Measurements from ENCODE around the gene POP4. TPM values are rescaled to one million over a fixed set of nuclear protein-coding genes. Genes with fewer than 3 reads are reported as not detected.

The POP4 gene
- total and polyA plus RNA-seq, 12 donors, result 65.4 to 134 (median 75.5) TPM

DNA sequence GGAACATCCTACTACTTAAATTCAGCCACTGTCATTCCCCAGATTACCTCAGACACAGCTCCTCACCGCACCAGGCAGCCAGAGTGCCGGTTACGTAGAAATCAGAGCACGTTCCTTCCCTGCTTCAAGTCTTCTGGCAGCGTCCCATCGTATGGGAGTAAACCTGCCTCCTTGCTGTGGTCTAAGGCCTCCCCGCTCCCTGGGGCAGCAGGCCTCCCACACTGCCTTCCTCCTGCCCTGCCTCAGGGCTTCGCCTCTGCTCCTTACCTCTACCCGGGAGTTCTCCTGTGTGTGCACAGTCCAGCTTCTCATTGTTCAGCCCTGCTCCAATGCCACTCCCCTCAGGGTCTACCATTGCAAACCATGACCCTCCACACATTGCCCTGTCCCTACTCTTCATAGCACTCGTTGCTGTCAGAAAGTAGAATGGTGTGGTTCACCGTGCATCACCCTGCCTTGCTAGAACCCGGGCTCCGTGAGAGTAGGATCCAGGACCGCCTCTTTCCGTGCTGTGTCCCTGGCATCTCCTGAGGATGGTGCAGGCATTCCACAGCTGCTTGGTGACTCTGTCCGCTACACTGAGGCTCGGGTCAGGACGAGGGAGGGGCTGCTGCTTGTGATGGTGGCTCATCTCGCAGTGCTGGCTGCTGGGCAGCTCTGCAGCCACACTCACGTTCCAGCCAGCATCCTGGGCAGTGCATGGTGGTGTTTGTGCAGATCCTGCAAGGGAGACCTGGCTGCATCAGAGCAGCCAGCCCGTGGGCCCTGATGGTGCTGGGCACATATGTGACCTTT is 6.9 kb downstream of the POP4 start:
- H3K27ac ChIP-seq, result no peak overlapping the region
- DNase-seq, result no peak
- H3K36me3 ChIP-seq (replicated peaks in 1 of 2), result peaks cover 0 to 73% of the 10 kb centered on the region in 2 donors
- no peaks in the 10 kb centered on the region for H3K4me1 ChIP-seq (replicated peaks in 1 of 2)
- TF ChIP-seq, protein P1, sequence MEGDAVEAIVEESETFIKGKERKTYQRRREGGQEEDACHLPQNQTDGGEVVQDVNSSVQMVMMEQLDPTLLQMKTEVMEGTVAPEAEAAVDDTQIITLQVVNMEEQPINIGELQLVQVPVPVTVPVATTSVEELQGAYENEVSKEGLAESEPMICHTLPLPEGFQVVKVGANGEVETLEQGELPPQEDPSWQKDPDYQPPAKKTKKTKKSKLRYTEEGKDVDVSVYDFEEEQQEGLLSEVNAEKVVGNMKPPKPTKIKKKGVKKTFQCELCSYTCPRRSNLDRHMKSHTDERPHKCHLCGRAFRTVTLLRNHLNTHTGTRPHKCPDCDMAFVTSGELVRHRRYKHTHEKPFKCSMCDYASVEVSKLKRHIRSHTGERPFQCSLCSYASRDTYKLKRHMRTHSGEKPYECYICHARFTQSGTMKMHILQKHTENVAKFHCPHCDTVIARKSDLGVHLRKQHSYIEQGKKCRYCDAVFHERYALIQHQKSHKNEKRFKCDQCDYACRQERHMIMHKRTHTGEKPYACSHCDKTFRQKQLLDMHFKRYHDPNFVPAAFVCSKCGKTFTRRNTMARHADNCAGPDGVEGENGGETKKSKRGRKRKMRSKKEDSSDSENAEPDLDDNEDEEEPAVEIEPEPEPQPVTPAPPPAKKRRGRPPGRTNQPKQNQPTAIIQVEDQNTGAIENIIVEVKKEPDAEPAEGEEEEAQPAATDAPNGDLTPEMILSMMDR (IDR thresholded peaks at IDR 0.05), result no peak
- no peak for TF ChIP-seq POLR2A (IDR thresholded peaks at IDR 0.05)
- no peaks in the 10 kb centered on the region for H3K27me3 ChIP-seq
- 87 to 91% (median 88%) methylated on average over 19 to 21 of the region's 21 CpGs for WGBS, 4 donors
- H3K9me3 ChIP-seq (replicated peaks in 1 of 3), result no peaks in the 10 kb centered on the region
- H3K4me3 ChIP-seq, result no peak overlapping the region
- intact Hi-C loops (cut with DNase I), result loop anchor here in 1 of 2 donors (5.0 kb wide), 1 partner anchor 94 kb away; no protein-coding TSS in a partner anchor

DNA sequence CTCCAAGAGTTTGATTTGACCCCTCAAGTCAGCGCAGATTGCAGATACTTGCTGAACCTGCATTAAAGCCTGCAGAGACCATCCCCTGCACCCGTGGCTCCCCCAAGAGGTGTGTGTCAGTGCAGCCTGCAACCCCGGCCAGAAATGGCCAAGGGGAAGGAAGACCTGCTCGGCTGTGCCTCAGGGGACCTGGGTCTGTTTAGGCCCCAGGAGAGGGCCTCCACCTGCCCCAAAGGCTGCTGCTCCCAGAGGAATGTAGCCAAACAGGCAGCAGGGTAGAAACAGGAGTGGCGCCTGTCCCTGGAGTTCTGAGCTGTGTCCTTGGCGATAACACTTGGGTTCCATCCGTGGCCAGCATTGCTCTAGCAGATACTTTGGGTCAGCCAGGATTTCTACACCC is 8.0 kb downstream of the POP4 start:
- Histone ChIP-seq H3K27ac (no peak overlapping the region), H3K4me1 (replicated peaks in 1 of 2) (no peaks in the 10 kb centered on the region), H3K9me3 (replicated peaks in 1 of 3) (no peaks in the 10 kb centered on the region), H3K27me3 (no peaks in the 10 kb centered on the region), H3K36me3 (replicated peaks in 1 of 2) (peaks cover 0 to 68% of the 10 kb centered on the region in 2 donors), H3K4me3 (no peak overlapping the region)
- 83 to 88% (median 86%) methylated on average over 3 to 7 of the region's 7 CpGs for WGBS, 4 donors
- intact Hi-C loops (cut with DNase I), result loop anchor here in 1 of 2 donors (5.0 kb wide), 1 partner anchor 93 kb away; no protein-coding TSS in a partner anchor
- no peak for TF ChIP-seq POLR2A (IDR thresholded peaks at IDR 0.05)
- TF ChIP-seq, protein P1 (IDR thresholded peaks at IDR 0.05), result no peak
- DNase-seq, result no peak

DNA sequence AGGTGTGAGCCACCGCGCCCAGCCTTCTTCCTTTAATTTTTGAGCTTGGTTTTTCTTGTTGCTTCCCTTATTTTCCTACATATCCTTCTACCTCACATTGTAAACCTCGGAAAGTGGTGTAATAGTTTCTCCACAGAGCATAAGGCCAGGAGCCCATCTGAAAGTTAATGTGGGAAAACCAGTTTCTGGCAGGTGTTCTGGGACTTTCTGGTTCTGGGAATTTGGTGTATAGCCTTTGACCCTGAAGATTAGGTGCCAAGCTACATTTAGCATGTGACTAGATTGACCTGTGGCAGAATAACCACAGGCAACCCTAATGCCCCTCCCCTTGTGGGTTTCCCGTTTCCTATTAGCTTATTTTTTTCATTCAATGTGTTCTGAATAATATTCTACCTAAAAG is 8.7 kb downstream of the POP4 start:
- TF ChIP-seq, protein P1 (IDR thresholded peaks at IDR 0.05), result no peak
- TF ChIP-seq POLR2A (IDR thresholded peaks at IDR 0.05), result no peak
- Histone ChIP-seq H3K9me3 (replicated peaks in 1 of 3) (no peaks in the 10 kb centered on the region), H3K27ac (no peak overlapping the region), H3K27me3 (no peaks in the 10 kb centered on the region), H3K4me3 (no peak overlapping the region), H3K36me3 (replicated peaks in 1 of 2) (peaks cover 0 to 60% of the 10 kb centered on the region in 2 donors), H3K4me1 (replicated peaks in 1 of 2) (no peaks in the 10 kb centered on the region)
- 80 to 94% (median 92%) methylated on average over 4 of the region's 4 CpGs for WGBS, 4 donors
- intact Hi-C loops (cut with DNase I), result loop anchor here in 1 of 2 donors (5.0 kb wide), 1 partner anchor 93 kb away; no protein-coding TSS in a partner anchor
- no peak for DNase-seq

DNA sequence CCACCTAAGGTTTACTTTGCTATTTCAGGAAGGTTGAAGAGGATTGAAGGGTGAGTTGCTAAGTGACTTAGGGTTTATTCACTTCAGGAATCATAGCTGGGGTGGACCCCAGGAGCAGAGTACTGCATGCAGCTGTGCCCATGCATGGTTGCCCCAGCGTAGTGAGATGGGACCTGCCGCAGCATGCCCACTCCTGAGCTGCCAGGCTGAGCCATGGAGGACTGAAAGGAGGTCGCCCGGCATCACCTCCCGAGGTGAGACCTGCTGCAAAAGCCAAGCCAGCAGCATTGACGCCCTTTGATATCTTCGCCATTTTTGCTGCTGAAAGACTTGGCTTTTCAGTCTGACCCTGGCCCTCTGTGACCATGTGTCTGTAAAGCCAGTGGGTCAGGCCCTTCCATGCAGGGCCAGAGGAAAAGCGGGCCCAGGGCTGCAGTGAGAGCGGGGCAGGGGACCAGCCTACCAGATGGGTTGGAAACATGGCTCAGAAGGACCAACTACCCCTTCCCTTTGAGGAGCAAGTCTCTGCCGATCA is 9.9 kb downstream of the POP4 start:
- Histone ChIP-seq H3K27me3 (no peaks in the 10 kb centered on the region), H3K4me3 (no peak overlapping the region), H3K4me1 (replicated peaks in 1 of 2) (no peaks in the 10 kb centered on the region), H3K9me3 (replicated peaks in 1 of 3) (no peaks in the 10 kb centered on the region), H3K36me3 (replicated peaks in 1 of 2) (peaks cover 0 to 60% of the 10 kb centered on the region in 2 donors), H3K27ac (no peak overlapping the region)
- TF ChIP-seq POLR2A (IDR thresholded peaks at IDR 0.05), result no peak
- TF ChIP-seq, protein P1 (IDR thresholded peaks at IDR 0.05), result no peak
- 86 to 92% (median 90%) methylated on average over 6 to 10 of the region's 10 CpGs for WGBS, 4 donors
- intact Hi-C loops (cut with DNase I), result no loop called here
- no peak for DNase-seq
